HG03520 (cell line): ENCODE data around the gene ACOT4.
A peak's percentile ranks its signal among the peaks of the same experiment; 100 is the strongest.
"Not testable (repeated sequence)": the region's sequence is repeated elsewhere in the genome, so short reads cannot be mapped to it uniquely, and the experiment has no call there.

Experiments used
- ATAC-seq: cut with Tn5 transposase; IDR thresholded peaks from one replicate; pipeline ENCODE4 v1.9.1; 2021; ENCODE audit warnings: mild to moderate bottlenecking, moderate library complexity; ENCODE audit not compliant: unreplicated experiment

ACOT4 gene

GRCh38 chr14:73630009-73630780 is 38.5 kb downstream of the ACOT4 start:
- no peak for ATAC-seq

GRCh38 chr14:73633116-73634010 is 41.7 kb downstream of the ACOT4 start:
- ATAC-seq = no peak

DNA sequence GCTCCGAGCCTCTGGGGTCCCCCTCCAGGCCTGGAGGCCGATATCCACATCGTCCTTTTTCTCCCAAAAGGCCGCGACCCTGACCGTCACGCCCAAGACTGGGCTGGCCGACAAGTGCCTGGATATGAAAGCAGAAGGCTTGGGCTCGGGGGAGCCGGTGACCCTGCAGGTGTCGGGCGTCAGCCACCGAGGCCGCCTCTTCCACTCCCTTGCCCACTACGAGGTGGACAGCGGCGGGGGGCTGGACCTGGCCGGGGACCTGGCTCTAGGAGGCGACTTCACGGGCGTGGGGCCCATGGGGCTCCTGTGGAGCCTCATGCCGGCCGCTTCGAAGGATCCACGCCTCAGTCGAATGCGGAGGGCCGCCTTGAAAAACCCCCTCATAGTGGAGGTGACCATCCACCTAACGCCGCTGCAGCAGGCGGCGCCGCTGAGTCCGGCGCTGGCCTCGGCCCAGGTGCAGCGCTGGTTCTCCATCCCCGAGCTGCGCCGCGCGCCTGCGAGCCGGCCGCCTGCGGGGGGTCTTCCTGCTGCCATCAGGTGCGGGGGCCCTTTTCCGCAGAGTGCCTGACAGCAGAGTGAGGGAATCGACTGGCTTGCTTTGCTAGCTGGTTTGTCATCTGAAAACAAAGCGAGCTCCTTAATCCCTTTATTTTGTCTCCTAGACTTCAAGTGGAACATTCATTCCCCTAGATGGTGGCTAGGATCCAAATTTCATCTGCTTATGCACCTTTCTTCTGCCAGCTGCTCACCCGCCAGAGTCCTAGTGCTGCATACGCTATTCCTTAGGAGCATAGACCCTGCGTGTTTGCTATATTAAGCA is 42.5 kb downstream of the ACOT4 start:
- ATAC-seq = no peak

DNA sequence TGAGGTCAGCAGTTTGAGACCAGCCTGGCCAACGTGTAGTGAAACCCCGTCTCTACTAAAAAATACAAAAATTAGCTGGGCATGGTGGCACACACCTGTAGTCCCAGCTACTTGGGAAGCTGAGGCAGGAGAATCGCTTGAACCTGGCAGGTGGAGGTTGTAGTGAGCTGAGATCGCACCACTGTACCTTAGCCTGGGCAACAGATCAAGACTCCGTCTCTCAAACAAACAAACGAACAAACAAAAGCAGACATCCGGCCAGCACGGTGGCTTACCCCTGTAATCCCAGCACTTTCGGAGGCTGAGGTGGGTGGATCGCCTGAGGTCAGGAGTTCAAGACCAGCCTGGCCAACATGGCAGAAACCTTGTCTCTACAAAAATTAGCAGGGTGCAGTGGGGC is 44.7 kb downstream of the ACOT4 start:
- ATAC-seq = not testable (repeated sequence)

DNA sequence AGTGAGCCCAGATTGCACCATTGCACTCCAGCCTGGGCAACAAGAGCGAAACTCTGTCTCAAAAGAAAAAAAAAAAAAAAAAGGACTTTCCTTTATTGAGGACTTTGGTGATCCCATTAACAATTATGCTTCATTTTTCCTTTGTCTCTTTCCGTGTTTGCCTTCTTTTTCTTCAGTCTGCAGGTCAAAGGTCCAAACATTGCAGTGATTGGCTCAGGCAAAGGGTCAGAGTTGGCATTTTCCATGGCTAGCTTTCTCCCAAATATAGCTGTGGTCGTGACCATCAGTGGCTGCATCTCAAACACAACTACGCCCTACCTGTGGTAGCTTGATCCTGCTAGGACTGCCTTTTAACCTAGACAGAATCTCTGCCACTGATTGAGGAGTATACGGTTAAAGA is 46.2 kb downstream of the ACOT4 start:
- no peak for ATAC-seq

DNA sequence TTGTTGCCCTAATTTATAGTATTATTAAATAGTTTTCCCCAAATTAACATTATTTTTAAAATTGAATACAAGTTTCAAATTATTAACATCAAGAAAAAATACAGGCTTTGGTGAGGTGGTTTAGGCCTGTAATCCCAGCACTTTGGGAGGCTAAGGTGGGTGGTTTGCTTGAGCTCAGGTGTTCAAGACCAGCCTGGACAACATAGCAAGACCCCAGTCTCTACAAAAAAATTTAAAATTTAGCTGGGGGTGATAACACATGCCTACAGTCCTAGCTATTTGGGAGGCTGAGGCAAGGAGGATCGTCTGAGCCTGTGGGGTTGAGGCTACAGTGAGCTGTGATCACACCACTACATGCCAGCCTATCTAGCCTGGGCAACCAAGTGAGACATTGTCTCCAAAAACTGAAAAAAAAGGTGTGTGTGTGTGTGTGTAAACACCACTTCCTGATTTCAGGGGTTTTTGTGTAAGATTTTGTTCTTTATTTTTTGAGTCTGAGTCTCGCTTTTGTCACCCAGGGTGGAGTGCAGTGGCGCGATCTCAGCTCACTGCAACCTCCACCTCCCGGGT is 49.2 kb downstream of the ACOT4 start:
- ATAC-seq = no peak

DNA sequence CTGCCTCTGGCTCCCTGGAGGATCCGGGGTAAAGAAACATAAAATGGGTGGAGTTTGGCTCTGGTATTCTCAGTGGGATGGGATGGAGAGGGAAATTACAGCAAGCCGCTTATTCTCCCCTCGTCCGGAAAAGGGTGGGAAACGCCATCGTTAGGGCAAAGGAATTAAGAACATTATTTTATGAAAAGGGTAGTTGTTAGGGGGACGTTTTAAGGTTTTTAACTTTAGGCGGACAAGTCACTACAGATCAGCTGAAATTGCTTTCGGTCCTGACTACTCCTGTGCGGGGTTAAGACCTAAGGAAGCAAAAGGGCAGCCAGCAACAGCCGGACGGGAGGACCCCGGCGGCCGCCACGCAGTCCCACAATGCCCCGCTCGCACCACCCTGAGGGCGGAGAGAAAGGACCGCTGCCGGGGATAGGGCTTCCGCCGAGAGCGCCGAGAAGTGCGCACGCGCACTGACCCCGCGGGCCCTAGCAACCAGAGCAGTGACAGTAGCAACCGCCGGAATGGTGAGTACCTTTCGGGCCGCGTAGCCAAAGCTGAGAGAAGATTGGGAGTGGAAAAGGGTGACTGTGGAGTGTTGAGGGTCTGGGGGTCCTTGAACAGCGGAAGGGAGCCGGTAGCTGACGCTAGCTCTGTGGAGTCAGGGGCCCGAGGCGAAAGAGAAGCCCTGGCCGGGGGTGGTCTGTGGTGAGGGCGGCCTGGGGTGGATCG is 53.0 kb downstream of the ACOT4 start, which contains the start of gene DNAL1:
DNAL1 (plus strand) TSS at position 456 of the 717 bp plus-strand sequence; CDS start at position 510, 54 bp downstream.
- peak; percentile 88 for ATAC-seq

- no peak for ATAC-seq
Observed at GRCh38 chr14:73645248-73645610, 53.6 kb downstream of the ACOT4 start.
